Choroid plexus epithelial cell (primary cell): ENCODE results near the gene HK3.

Experiments used
- DNase-seq: peaks from one replicate; pipeline ENCODE4 v3.0.0-alpha.2; 2010; ENCODE audit warnings: low read depth
- H3K4me3 ChIP-seq: 2 replicates; pipeline ENCODE4 v1.5.1; 2011; ENCODE audit warnings: low read depth, mild to moderate bottlenecking, control low read depth, low read length, moderate library complexity
- CTCF ChIP-seq: conservative IDR thresholded peaks from 2 replicates; pipeline ENCODE4 v1.5.1; 2011; ENCODE audit warnings: low read depth, mild to moderate bottlenecking, control low read depth, inconsistent platforms, low read length, moderate library complexity

HK3 gene

GRCh38 chr5:176883700-176884570 lies 15.2 kb downstream of the HK3 start:
- TF ChIP-seq CTCF, result no peak
- H3K4me3 ChIP-seq, result no peak overlapping the region
- DNase-seq, result no peak

GRCh38 chr5:176882567-176882903 lies 16.6 kb downstream of the HK3 start:
- DNase-seq, result no peak
- no peak for TF ChIP-seq CTCF
- H3K4me3 ChIP-seq, result no peak overlapping the region

- no peak for TF ChIP-seq CTCF
- DNase-seq, result no peak
- no peak overlapping the region for H3K4me3 ChIP-seq
Measured at GRCh38 chr5:176881816-176882566, 17.2 kb downstream of the HK3 start.

GRCh38 chr5:176881021-176881749 lies 18.0 kb downstream of the HK3 start:
- DNase-seq, result no peak
- no peak overlapping the region for H3K4me3 ChIP-seq
- TF ChIP-seq CTCF, result no peak

GRCh38 chr5:176880366-176881020 lies 18.7 kb downstream of the HK3 start:
- no peak for TF ChIP-seq CTCF
- H3K4me3 ChIP-seq, result no peak overlapping the region

GRCh38 chr5:176879663-176880361 lies 19.3 kb downstream of the HK3 start:
- no peak for TF ChIP-seq CTCF
- H3K4me3 ChIP-seq, result no peak overlapping the region
- DNase-seq, result no peak

More at GRCh38 chr5:176880366-176881020, 18.7 kb downstream of the HK3 start:
- DNase-seq, result no peak
